ENCODE measurements around the gene SLC22A1. TPM values are rescaled to one million over a fixed set of nuclear protein-coding genes. Genes with fewer than 3 reads are reported as not detected.

SLC22A1 gene
- total RNA-seq, 1 donor from 2014 or later: 1.5 TPM

DNA sequence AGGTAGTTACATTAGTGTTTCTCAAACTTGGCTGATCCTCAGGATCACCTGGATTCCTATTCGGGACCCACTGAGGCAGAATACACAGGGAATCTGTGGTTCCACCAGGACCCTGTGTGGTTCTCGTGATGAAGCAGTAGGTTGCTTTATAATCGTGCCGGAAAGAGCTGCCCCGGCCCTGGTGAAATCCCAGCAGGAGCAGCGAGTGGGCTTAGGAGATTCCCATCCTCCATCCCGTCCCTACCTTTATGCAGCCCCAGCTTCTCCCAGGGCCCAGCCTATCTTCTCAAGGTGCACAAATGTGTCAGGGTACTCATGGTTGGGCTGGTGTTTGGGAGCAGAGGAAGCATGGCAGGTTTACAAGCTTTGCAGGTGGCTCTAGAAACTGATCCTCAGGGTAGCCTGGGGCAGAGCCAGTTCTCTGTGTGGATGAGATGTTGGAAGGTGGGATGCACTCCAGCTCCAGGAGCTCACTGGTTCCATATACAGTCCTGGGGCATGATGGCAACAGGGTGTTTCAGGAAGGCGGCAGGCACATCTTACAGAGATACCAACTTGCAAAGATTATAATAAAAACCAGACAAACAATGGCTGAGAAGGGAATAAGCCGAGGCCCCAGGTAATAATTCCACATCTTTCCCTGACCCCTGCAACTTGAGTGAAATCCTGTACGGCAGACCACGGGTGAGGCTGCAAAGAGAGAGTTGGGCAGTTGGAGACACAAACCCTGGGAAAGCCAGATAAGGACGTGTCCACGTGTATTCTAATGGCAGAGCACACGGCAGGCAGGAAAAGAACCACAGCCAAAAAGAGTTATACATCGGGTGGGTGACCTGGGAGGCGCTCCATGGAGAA lies 5.9 kb downstream of the SLC22A1 start:
- H3K27me3 Mint-ChIP-seq (ENCODE audit: unreplicated experiment): no peaks in the 10 kb centered on the region

DNA sequence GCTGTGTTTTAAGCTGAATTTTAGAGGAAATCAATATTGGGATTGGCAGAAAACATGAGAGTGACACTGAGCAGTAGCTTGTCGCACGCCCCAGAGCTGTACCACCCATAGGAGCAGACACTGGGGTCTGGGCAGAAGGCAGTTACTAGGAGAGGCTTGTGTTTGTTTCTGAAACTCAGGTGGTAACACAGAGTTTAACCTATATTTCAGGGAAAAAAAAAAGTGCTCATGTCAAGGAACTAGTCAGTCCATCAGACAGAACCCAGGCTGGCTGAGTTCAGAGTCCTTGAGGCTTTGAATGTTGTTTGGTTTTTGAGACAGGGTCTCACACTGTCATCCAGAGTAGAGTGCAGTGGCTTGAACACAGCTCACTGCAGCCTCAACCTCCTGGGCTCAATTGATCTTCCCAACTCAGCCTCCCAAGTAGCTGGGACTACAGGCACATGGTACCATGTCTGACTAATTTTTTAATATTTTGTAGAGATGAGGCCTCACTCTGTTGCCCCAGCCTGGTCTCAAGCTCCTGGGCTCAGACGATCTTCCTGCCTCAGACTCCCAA lies 6.6 kb downstream of the SLC22A1 start:
- H3K9me3 Mint-ChIP-seq (ENCODE audit: unreplicated experiment): no peaks in the 10 kb centered on the region
- H3K27ac Mint-ChIP-seq (ENCODE audit: unreplicated experiment): no peak overlapping the region

More for the DNA sequence above, 5.9 kb downstream of the SLC22A1 start:
- H3K9me3 Mint-ChIP-seq (ENCODE audit: unreplicated experiment): no peaks in the 10 kb centered on the region
- DNase-seq (ENCODE audit: extremely low spot score, unreplicated experiment): peak; percentile 64
- peaks cover 5% of the 10 kb centered on the region for H3K4me1 Mint-ChIP-seq (ENCODE audit: unreplicated experiment)
- no peak overlapping the region for H3K4me3 Mint-ChIP-seq (ENCODE audit: unreplicated experiment)
- H3K36me3 Mint-ChIP-seq (ENCODE audit: unreplicated experiment): peaks cover 8% of the 10 kb centered on the region
- no peak overlapping the region for H3K27ac Mint-ChIP-seq (ENCODE audit: unreplicated experiment)
- TF ChIP-seq, protein P1, sequence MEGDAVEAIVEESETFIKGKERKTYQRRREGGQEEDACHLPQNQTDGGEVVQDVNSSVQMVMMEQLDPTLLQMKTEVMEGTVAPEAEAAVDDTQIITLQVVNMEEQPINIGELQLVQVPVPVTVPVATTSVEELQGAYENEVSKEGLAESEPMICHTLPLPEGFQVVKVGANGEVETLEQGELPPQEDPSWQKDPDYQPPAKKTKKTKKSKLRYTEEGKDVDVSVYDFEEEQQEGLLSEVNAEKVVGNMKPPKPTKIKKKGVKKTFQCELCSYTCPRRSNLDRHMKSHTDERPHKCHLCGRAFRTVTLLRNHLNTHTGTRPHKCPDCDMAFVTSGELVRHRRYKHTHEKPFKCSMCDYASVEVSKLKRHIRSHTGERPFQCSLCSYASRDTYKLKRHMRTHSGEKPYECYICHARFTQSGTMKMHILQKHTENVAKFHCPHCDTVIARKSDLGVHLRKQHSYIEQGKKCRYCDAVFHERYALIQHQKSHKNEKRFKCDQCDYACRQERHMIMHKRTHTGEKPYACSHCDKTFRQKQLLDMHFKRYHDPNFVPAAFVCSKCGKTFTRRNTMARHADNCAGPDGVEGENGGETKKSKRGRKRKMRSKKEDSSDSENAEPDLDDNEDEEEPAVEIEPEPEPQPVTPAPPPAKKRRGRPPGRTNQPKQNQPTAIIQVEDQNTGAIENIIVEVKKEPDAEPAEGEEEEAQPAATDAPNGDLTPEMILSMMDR (IDR thresholded peaks at IDR 0.05): no peak

DNA sequence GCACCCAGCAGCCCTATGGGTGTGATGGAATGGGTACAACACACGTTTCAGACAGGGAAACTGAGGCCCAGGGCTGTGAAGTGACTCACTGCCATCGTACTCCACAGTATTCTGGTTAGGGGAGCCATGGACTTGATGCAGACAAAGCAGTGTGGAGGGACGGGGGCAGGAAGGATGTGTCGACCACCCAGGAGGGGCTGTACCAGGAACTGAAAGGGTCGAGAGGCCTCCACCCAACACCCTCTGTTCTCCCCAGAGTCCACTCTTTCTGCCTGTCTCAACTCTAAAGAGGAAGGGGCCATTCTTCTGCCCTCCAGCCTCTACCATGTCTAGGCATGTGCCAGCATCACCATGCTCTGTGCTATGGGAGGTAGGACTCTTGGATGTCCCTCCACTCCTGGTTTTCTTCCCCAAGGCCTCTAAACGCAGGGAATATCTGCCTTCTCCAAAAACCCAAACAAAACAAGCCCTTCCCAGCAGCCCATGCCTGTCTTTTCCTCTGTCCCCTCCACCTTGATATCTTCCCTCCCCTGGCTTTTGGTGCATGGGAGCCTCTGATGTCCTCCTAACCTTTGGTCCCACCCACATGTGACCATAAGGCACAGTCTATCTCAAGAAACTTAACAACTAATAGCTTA lies 7.4 kb downstream of the SLC22A1 start:
- H3K27ac Mint-ChIP-seq (ENCODE audit: unreplicated experiment): no peak overlapping the region
- TF ChIP-seq, protein P1 (IDR thresholded peaks at IDR 0.05): no peak
- H3K9me3 Mint-ChIP-seq (ENCODE audit: unreplicated experiment): no peaks in the 10 kb centered on the region
- no peaks in the 10 kb centered on the region for H3K27me3 Mint-ChIP-seq (ENCODE audit: unreplicated experiment)
- peaks cover 8% of the 10 kb centered on the region for H3K36me3 Mint-ChIP-seq (ENCODE audit: unreplicated experiment)
- peak; percentile 44 for DNase-seq (ENCODE audit: extremely low spot score, unreplicated experiment)
- no peak overlapping the region for H3K4me3 Mint-ChIP-seq (ENCODE audit: unreplicated experiment)
- H3K4me1 Mint-ChIP-seq (ENCODE audit: unreplicated experiment): peaks cover 9% of the 10 kb centered on the region

More for the DNA sequence above, 6.6 kb downstream of the SLC22A1 start:
- peak; percentile 42 for DNase-seq (ENCODE audit: extremely low spot score, unreplicated experiment)
- Mint-ChIP-seq H3K36me3 (ENCODE audit: unreplicated experiment) (peaks cover 9% of the 10 kb centered on the region), H3K4me1 (ENCODE audit: unreplicated experiment) (peaks cover 9% of the 10 kb centered on the region), H3K27me3 (ENCODE audit: unreplicated experiment) (no peaks in the 10 kb centered on the region), H3K4me3 (ENCODE audit: unreplicated experiment) (no peak overlapping the region)
- TF ChIP-seq, protein P1 (IDR thresholded peaks at IDR 0.05): no peak

DNA sequence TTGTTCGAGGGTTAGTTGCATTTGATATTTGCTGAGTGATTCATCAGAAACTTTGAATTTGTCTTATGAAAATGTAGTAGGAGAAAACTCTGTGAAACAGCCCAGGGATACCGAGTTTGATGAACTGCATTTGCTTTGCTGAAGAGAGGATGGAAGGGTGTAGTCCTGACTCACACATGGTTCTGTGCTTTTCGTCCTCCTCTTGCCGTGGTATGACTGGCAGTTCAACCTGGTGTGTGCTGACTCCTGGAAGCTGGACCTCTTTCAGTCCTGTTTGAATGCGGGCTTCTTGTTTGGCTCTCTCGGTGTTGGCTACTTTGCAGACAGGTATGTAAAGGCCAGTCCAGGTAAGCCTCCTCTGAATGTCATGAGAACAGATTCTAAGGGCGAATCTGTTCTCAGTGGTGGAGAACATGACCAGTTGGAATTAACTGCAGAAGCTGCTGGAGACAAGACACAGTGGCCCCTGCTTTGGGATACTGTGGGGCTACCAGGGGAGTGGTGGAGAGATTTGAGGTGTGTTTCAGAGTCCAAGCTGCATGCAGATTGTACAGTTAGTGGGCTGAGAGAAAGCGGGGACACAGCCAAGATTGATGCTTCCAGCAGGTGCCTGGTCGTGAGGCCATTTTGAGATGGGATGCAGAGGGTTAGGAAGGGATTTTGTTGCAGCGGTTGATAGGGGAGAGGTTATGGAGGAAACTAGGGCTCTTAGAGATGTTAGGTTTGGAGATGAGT lies 8.4 kb downstream of the SLC22A1 start:
- Mint-ChIP-seq H3K27ac (ENCODE audit: unreplicated experiment) (no peak overlapping the region), H3K9me3 (ENCODE audit: unreplicated experiment) (no peaks in the 10 kb centered on the region), H3K4me1 (ENCODE audit: unreplicated experiment) (peaks cover 9% of the 10 kb centered on the region), H3K4me3 (ENCODE audit: unreplicated experiment) (no peak overlapping the region), H3K27me3 (ENCODE audit: unreplicated experiment) (no peaks in the 10 kb centered on the region), H3K36me3 (ENCODE audit: unreplicated experiment) (peaks cover 5% of the 10 kb centered on the region)
- TF ChIP-seq, protein P1 (IDR thresholded peaks at IDR 0.05): no peak
- DNase-seq (ENCODE audit: extremely low spot score, unreplicated experiment): peak; percentile 38

Measured in osteocyte (in vitro differentiated cells).